ENCODE results near the gene SMIM23. TPM values are rescaled to one million over a fixed set of nuclear protein-coding genes. Genes with fewer than 3 reads are reported as not detected.

SMIM23 gene
- total RNA-seq, 1 donor from 2014 or later: not detected

GRCh38 chr5:171816666-171817065 lies 31.0 kb downstream of the SMIM23 start:
- DNase-seq (ENCODE audit: low spot score): no peak

DNA sequence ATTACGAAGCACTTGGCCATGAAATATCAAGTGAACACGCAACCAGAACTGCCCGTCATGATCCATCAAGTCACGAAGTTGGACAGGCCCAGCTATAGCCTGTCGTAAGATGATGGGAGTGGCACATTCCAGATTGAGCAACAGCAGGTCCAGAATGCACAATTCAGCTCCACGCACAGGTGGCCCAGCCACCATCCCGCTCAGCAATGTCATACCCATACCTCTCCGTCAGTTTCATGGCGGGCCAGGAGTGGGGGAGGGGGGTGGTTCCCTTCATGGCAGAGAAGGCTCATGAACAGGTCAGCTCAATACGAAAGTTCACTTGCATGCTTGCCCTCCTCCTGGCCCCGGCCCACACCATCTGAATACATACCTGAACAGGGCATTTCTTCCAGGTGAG lies 34.9 kb downstream of the SMIM23 start:
- DNase-seq (ENCODE audit: low spot score): no peak

DNA sequence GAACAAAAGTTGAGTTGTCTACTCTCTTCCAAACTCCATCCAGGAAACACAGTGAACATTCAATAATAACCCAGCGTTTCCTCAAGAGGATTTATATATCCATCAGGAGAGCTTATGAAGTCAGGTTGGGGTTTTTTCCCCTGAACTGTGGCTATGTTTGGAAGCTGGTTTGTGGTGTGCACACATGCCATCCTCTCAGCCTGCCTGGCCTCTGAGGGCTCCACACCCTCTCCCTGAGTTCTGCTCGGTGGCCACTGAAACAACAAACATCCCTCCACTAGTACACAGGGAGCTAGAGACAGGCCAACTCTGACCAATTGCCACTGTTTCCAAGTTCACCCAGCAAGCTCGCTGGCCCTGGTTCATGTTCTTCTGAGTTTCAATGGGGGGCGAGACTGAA lies 35.7 kb downstream of the SMIM23 start:
- DNase-seq (ENCODE audit: low spot score): no peak

GRCh38 chr5:171823269-171823668 lies 37.7 kb downstream of the SMIM23 start:
- DNase-seq (ENCODE audit: low spot score): peak; percentile 22

GRCh38 chr5:171825051-171825450 lies 39.4 kb downstream of the SMIM23 start:
- DNase-seq (ENCODE audit: low spot score): no peak

DNA sequence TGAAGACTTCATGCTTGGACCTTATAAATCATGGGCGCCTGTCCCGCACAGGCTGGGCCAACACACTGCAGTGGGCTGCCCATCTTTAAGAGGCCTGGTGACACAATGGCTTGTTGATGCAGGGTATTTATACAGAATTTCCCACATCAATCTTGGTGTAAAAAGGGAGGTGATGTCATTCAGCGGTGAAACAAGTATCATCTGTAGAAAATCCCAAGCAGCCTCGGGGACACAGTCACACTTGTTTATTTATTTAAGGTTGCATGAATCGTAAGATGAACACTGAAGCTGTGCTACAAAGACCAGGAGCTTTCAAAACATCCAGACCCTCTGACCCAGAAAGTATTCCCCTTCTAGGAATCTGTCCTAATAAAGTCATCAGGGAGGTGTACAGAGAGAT lies 40.5 kb downstream of the SMIM23 start:
- DNase-seq (ENCODE audit: low spot score): no peak

DNA sequence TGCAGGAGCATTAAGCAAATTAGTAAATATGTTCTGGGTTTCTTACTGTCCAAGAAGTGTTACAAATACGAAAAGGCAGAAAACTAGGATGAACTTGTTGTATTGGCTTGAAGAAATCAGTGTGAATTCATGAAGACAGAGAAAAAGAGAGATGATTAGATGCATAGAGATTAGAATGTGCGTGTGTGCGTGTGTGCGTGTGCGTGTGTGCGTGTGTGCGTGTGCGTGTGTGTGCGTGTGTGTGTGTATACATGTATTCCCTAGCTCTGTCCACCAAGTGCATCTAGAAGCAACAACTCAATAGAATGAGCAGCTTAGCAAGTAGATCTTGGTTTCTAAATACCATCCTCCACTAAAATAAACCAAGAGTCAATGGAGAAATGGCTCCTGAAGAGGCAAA lies 41.5 kb downstream of the SMIM23 start:
- DNase-seq (ENCODE audit: low spot score): no peak

DNA sequence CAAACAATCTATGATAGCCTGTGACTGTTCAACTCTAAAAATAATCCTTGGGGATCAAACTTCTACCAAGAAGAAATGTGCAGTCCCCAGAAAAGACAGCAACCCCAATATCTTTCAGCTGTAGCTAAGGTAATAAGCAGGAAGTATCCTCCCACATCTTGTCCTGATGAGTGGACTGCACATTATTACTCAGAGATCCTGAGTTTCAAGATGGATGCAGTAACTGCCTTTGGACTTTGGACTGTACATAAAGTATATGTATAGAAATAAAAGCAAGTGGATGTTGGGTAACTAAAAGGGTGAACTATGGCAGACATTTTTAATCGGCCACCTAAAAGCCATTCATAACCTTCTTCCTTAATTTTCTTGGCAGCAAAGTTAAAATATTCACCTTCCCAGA lies 45.1 kb downstream of the SMIM23 start:
- DNase-seq (ENCODE audit: low spot score): no peak

DNA sequence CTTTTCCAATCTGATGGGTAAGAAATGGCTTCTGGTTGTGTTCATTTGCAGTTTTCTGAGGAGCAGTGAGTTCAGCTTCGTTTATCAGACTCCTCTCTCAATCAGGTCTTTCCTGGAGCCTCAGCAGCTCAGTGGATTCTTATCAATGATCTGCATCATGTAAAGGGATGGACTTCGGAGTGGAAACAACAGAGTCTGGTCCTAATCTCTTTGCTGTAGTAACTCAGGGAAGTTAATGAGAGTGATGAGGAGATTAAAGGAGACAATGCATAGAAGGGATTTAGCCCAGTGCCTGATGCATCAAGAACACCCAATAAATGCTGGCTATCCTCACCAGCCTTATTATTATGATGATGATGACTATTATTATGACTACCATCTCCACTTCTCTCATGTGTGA lies 47.2 kb downstream of the SMIM23 start:
- no peak for DNase-seq (ENCODE audit: low spot score)

DNA sequence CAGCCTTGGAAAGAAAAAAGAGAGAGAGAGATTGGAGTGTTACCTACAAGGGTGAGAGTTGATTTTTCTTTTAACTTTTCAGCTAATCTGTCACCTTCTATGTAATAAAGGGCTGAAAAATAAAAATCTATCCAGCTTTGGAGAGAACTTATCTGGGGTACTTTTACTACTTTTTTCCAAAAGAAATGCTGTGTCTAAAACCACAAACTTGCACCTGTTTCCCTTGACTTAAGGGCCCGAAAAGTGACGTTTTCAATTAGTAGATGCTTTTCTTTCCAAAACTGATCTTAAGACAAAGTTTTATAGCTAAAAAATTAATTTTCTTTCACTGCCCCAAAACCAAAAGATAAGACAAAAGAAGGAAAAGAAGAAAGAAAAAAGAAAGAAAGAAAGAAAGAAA lies 48.8 kb downstream of the SMIM23 start:
- DNase-seq (ENCODE audit: low spot score): no peak

DNA sequence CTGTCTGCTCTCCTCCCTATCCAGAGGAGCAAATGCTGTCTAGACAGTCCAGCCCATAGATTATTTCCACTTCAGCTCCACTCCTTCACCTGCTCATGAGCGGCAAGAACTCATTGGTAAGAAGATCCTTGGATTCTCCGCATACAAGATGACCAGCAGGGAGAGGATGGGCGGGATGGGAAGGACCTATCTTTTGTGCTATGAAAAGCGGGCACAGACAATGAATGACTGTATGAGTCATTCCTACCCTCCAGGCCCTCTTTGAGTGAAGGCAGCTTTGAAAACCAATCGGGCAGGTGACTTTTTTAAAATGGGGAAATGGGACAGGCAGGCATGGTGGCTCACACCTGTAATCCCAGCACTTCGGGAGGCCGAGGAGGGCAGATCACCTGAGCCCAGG lies 49.4 kb downstream of the SMIM23 start:
- DNase-seq (ENCODE audit: low spot score): no peak

GRCh38 chr5:171837522-171837921 lies 51.9 kb downstream of the SMIM23 start:
- DNase-seq (ENCODE audit: low spot score): no peak

DNA sequence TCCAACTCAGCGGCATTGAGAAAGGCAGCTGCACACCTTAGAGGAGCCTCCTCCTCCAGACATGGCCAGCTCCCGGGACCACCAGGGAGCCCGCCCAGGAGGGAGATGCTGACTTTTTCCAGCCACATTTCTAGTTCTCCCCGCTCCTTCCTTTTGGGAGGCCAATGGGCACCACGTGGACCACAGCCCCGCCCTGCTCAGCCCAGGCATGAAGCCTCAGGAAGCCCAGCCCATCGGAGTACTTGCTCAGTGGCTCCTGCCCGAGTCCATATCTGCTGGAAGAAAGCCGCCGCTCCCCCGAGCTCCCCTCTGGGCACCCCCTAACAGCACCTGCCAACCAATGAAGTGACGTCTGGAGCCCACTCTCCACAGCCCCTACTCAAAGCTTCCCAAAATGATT lies 52.4 kb downstream of the SMIM23 start:
- no peak for DNase-seq (ENCODE audit: low spot score)

- DNase-seq (ENCODE audit: low spot score): no peak
Observed at GRCh38 chr5:171839112-171839511, 53.5 kb downstream of the SMIM23 start.

- no peak for DNase-seq (ENCODE audit: low spot score)
Observed at GRCh38 chr5:171840066-171840465, 54.4 kb downstream of the SMIM23 start.

Other genes starting within 250 kb of the SMIM23 start
- gene FBXW11, start 220.8 kb downstream of the SMIM23 start, total RNA-seq: 54.1 TPM